Adrenal gland (tissue), 5 donors: Measurements from ENCODE around the gene PAX7.

ENCODE experiments used
- CTCF ChIP-seq, 6 experiments: fragments of 450-650 bp in 4 of 6; fragments of 200-600 bp in 2 of 6; sonication (generic) in 1 of 6; IDR thresholded peaks; 1 replicate in 5 of 6; 2 replicates in 1 of 6; pipeline versions ENCODE4 v1.5.1 to v1.8.0; 2016 to 2021; ENCODE audit warnings: antibody characterized with exemption in 6 of 6, mild to moderate bottlenecking in 2 of 6, moderate library complexity in 1 of 6
- POLR2A ChIP-seq, 2 donors: fragments of 450-650 bp; IDR thresholded peaks; one replicate each; pipeline ENCODE4 v1.6.1; 2017; ENCODE audit warnings: antibody characterized with exemption in 2 of 2, mild to moderate bottlenecking in 2 of 2, moderate library complexity in 1 of 2
- donor health status: DM: no; HTN: no; CAD: no.

GRCh38 chr1:18783705-18784481 lies 153.2 kb downstream of the PAX7 start:
- TF ChIP-seq CTCF (IDR thresholded peaks at IDR 0.05) = no peak
- no peak for TF ChIP-seq POLR2A (IDR thresholded peaks at IDR 0.05)
